HepG2 (cell line): ENCODE results near the gene SRCAP. TPM values are rescaled to one million over a fixed set of nuclear protein-coding genes. Genes with fewer than 3 reads are reported as not detected.

Experiments
- ARNTL ChIP-seq: sonication (generic); formaldehyde crosslinking; IDR thresholded peaks from 2 replicates; pipeline ENCODE4 v1.4.0; 2020; ENCODE audit warnings: mild to moderate bottlenecking, missing genetic modification reagents
- DPF2 ChIP-seq: sonication (generic); formaldehyde crosslinking; IDR thresholded peaks from 2 replicates; pipeline ENCODE4 v1.4.0; 2020; ENCODE audit warnings: mild to moderate bottlenecking, low read depth, missing genetic modification reagents, borderline replicate concordance
- HNRNPL ChIP-seq: fragments of 200-400 bp; formaldehyde crosslinking; IDR thresholded peaks from 2 replicates; pipeline ENCODE4 v1.6.1; 2017; ENCODE audit warnings: mild to moderate bottlenecking, low read depth, low read length
- HOXA7 ChIP-seq: sonication (generic); formaldehyde crosslinking; IDR thresholded peaks from 2 replicates; pipeline ENCODE4 v1.8.1; 2022; ENCODE audit warnings: mild to moderate bottlenecking, missing genetic modification reagents, moderate library complexity
- MAFG ChIP-seq: sonication (generic); formaldehyde crosslinking; IDR thresholded peaks from 2 replicates; pipeline ENCODE4 v1.5.1; 2020; ENCODE audit warnings: mild to moderate bottlenecking, missing genetic modification reagents
- MEIS1 ChIP-seq: sonication (generic); formaldehyde crosslinking; IDR thresholded peaks from 2 replicates; pipeline ENCODE4 v1.9.0; 2021; ENCODE audit warnings: mild to moderate bottlenecking, missing genetic modification reagents, moderate library complexity, borderline replicate concordance
- MLX ChIP-seq: IDR thresholded peaks from 2 replicates; pipeline ENCODE4 v1.6.1; 2016
- POGZ ChIP-seq: sonication (generic); formaldehyde crosslinking; IDR thresholded peaks from 2 replicates; pipeline ENCODE4 v1.4.0; 2020; ENCODE audit warnings: mild to moderate bottlenecking, missing genetic modification reagents
- RBM39 ChIP-seq: fragments of 200-400 bp; formaldehyde crosslinking; IDR thresholded peaks from one replicate; pipeline ENCODE4 v1.6.1; 2018; ENCODE audit warnings: antibody characterized with exemption, mild to moderate bottlenecking, low read depth, low read length; ENCODE audit not compliant: poor library complexity, severe bottlenecking
- REXO4 ChIP-seq: sonication (generic); formaldehyde crosslinking; IDR thresholded peaks from 2 replicates; pipeline ENCODE4 v1.8.0; 2022; ENCODE audit warnings: missing genetic modification reagents, mild to moderate bottlenecking, borderline replicate concordance
- SMAD9 ChIP-seq: sonication (generic); formaldehyde crosslinking; IDR thresholded peaks from 2 replicates; pipeline ENCODE4 v1.5.1; 2020; ENCODE audit warnings: mild to moderate bottlenecking, missing genetic modification reagents
- SNAI1 ChIP-seq: sonication (generic); formaldehyde crosslinking; IDR thresholded peaks from 2 replicates; pipeline ENCODE4 v1.5.0; 2020; ENCODE audit warnings: mild to moderate bottlenecking, missing genetic modification reagents, borderline replicate concordance
- SNAPC2 ChIP-seq: sonication (generic); formaldehyde crosslinking; IDR thresholded peaks from 2 replicates; pipeline ENCODE4 v1.8.1; 2022; ENCODE audit warnings: mild to moderate bottlenecking, missing genetic modification reagents
- SNAPC4 ChIP-seq: sonication (generic); formaldehyde crosslinking; IDR thresholded peaks from 2 replicates; pipeline ENCODE4 v1.4.0; 2020; ENCODE audit warnings: mild to moderate bottlenecking, missing genetic modification reagents
- SOX5 ChIP-seq: IDR thresholded peaks from 2 replicates; pipeline ENCODE4 v1.6.1; 2016; ENCODE audit warnings: borderline replicate concordance
- STAT5B ChIP-seq: sonication (generic); formaldehyde crosslinking; IDR thresholded peaks from 2 replicates; pipeline ENCODE4 v1.4.0; 2020; ENCODE audit warnings: missing genetic modification reagents
- TARDBP ChIP-seq: sonication (generic); formaldehyde crosslinking; IDR thresholded peaks from 2 replicates; pipeline ENCODE4 v1.8.0; 2022; ENCODE audit warnings: mild to moderate bottlenecking, missing genetic modification reagents
- TBX3 ChIP-seq: fragments of 450-650 bp; IDR thresholded peaks from 2 replicates; pipeline ENCODE4 v1.6.1; 2017; ENCODE audit warnings: antibody characterized with exemption, mild to moderate bottlenecking, inconsistent platforms, borderline replicate concordance
- ZC3H13 ChIP-seq: sonication (generic); formaldehyde crosslinking; IDR thresholded peaks from 2 replicates; pipeline ENCODE4 v1.8.1; 2023; ENCODE audit warnings: mild to moderate bottlenecking, missing genetic modification reagents, moderate library complexity
- ZMYM2 ChIP-seq: sonication (generic); formaldehyde crosslinking; IDR thresholded peaks from 2 replicates; pipeline ENCODE4 v1.8.0; 2022; ENCODE audit warnings: mild to moderate bottlenecking, missing genetic modification reagents
- ZNF282 ChIP-seq: fragments of 450-650 bp; IDR thresholded peaks from 2 replicates; pipeline ENCODE4 v1.6.1; 2018; ENCODE audit not compliant: partially characterized antibody
- ZNF674 ChIP-seq: sonication (generic); formaldehyde crosslinking; IDR thresholded peaks from 2 replicates; pipeline ENCODE4 v1.5.0; 2020; ENCODE audit warnings: low read depth, mild to moderate bottlenecking, missing genetic modification reagents
- polyA plus RNA-seq, 8 experiments: library from polyadenylated mRNA; depleted of rRNA in 3 of 8; stranded (reverse) in 7 of 8; unstranded in 1 of 8; fragments of >200 nt; fragmentation: Illumina TruSeq in 4 of 8; extraction: Trizol in 4 of 8; gene quantifications; 2 replicates each; pipeline versions ENCODE4 v1.2.1 to v1.2.3, GENCODE V29; 2011 to 2016; ENCODE audit warnings: low read depth in 4 of 8, missing spikeins in 1 of 8, mixed read lengths in 1 of 8; ENCODE audit not compliant: insufficient read depth in 1 of 8
- total RNA-seq, 5 experiments: library from RNA; depleted of rRNA; stranded (reverse); fragments of >200 nt; fragmentation: Illumina TruSeq; extraction: Trizol; gene quantifications; 2 replicates each; pipeline ENCODE4 v1.2.3, GENCODE V29; 2016; ENCODE audit warnings: low read depth in 1 of 5

SRCAP gene
- total and polyA plus RNA-seq, 2 of the 13 experiments (the other 11 are each of a cell fraction or from before 2014, with no cell fraction given), result 4.9 to 9.0 TPM

GRCh38 chr16:30658731-30659506 is 40.1 kb upstream of the SRCAP start (continued):
- no peak for TF ChIP-seq SNAPC4 (CRISPR knock-in tag)
- TF ChIP-seq SNAPC2 (CRISPR knock-in tag), result peak; percentile 42; the same call in 1 of the 2 replicates
- TF ChIP-seq RBM39, result no peak
- peak; percentile 12; the same call in 1 of the 2 replicates for TF ChIP-seq MLX
- TF ChIP-seq TARDBP, result no peak
- TF ChIP-seq MEIS1, result no peak
- no peak; the same call in 1 of the 2 replicates for TF ChIP-seq HNRNPL
- TF ChIP-seq TBX3, result no peak
- TF ChIP-seq ZMYM2, result no peak
- TF ChIP-seq STAT5B, result no peak
- TF ChIP-seq ZNF282, result no peak
- TF ChIP-seq ARNTL (CRISPR knock-in tag), result peak; percentile 22; the same call in 1 of the 2 replicates
- no peak for TF ChIP-seq SMAD9 (CRISPR knock-in tag)
- no peak for TF ChIP-seq HOXA7 (CRISPR knock-in tag)
- TF ChIP-seq POGZ, result peak; percentile 67
- TF ChIP-seq DPF2 (CRISPR knock-in tag), result no peak
- TF ChIP-seq ZNF674 (CRISPR knock-in tag), result no peak
- peak; percentile 31; the same call in 1 of the 2 replicates for TF ChIP-seq ZC3H13
- TF ChIP-seq REXO4, result no peak
- no peak for TF ChIP-seq SNAI1
- TF ChIP-seq MAFG, result no peak
- no peak for TF ChIP-seq SOX5 (CRISPR knock-in tag)
